HG03469 (cell line): ENCODE measurements around the gene RAB3GAP1.
"Not testable (repeated sequence)": the region's sequence is repeated elsewhere in the genome, so short reads cannot be mapped to it uniquely, and the experiment has no call there.

ENCODE experiments used
- ATAC-seq: cut with Tn5 transposase; IDR thresholded peaks from one replicate; pipeline ENCODE4 v1.9.1; 2021; ENCODE audit warnings: mild to moderate bottlenecking, moderate library complexity, moderate number of reproducible peaks; ENCODE audit not compliant: unreplicated experiment

RAB3GAP1 gene

GRCh38 chr2:135052997-135053474 is 944 bp downstream of the RAB3GAP1 start:
- no peak for ATAC-seq

GRCh38 chr2:135055182-135055786 is 3.2 kb downstream of the RAB3GAP1 start:
- ATAC-seq = no peak

GRCh38 chr2:135056790-135057189 is 4.7 kb downstream of the RAB3GAP1 start:
- no peak for ATAC-seq

- ATAC-seq = no peak
Observed at GRCh38 chr2:135059577-135059976, 7.5 kb downstream of the RAB3GAP1 start.

- no peak for ATAC-seq
Observed at GRCh38 chr2:135063210-135063609, 11.1 kb downstream of the RAB3GAP1 start.

- ATAC-seq = no peak
Observed at GRCh38 chr2:135064149-135064548, 12.1 kb downstream of the RAB3GAP1 start.

- ATAC-seq = no peak
Observed at GRCh38 chr2:135066710-135067109, 14.6 kb downstream of the RAB3GAP1 start.

- no peak for ATAC-seq
Observed at GRCh38 chr2:135072125-135072997, 20.3 kb downstream of the RAB3GAP1 start.

- no peak for ATAC-seq
Observed at GRCh38 chr2:135074216-135074615, 22.1 kb downstream of the RAB3GAP1 start.

- no peak for ATAC-seq
Observed at GRCh38 chr2:135076556-135076955, 24.5 kb downstream of the RAB3GAP1 start.

- no peak for ATAC-seq
Observed at GRCh38 chr2:135078417-135078816, 26.3 kb downstream of the RAB3GAP1 start.

GRCh38 chr2:135086222-135086621 is 34.1 kb downstream of the RAB3GAP1 start:
- ATAC-seq = no peak

- ATAC-seq = not testable (repeated sequence)
Observed at GRCh38 chr2:135089597-135089996, 37.5 kb downstream of the RAB3GAP1 start.

GRCh38 chr2:135091681-135092080 is 39.6 kb downstream of the RAB3GAP1 start:
- no peak for ATAC-seq

- ATAC-seq = no peak
Observed at GRCh38 chr2:135093193-135093592, 41.1 kb downstream of the RAB3GAP1 start.

- ATAC-seq = no peak
Observed at GRCh38 chr2:135093670-135094330, 41.7 kb downstream of the RAB3GAP1 start.

- no peak for ATAC-seq
Observed at GRCh38 chr2:135094508-135094907, 42.4 kb downstream of the RAB3GAP1 start.

- ATAC-seq = no peak
Observed at GRCh38 chr2:135095591-135095990, 43.5 kb downstream of the RAB3GAP1 start.

GRCh38 chr2:135096665-135097446 is 44.8 kb downstream of the RAB3GAP1 start:
- ATAC-seq = no peak

GRCh38 chr2:135097532-135098231 is 45.6 kb downstream of the RAB3GAP1 start:
- no peak for ATAC-seq
